Stomach (tissue), 9 donors: ENCODE results near the gene IQGAP3. TPM values are rescaled to one million over a fixed set of nuclear protein-coding genes. Genes with fewer than 3 reads are reported as not detected.
A peak's percentile ranks its signal among the peaks of the same experiment; 100 is the strongest.

Source experiments
- DNase-seq, 2 donors: peaks; one replicate each; pipeline versions ENCODE4 v3.0.0 to v3.0.0-alpha.2; 2013 to 2019
- H3K27ac ChIP-seq, 5 donors: fragments of 200-600 bp in 4 of 5; sonication (generic) in 4 of 5; one replicate each; pipeline ENCODE4 v1.5.1; 2013 to 2019; ENCODE audit warnings: mild to moderate bottlenecking in 1 of 5, moderate library complexity in 1 of 5
- H3K27me3 ChIP-seq, 3 donors: fragments of 200-600 bp; sonication (generic); one replicate each; pipeline ENCODE4 v1.5.1; 2017 to 2019; ENCODE audit warnings: mixed run types in 1 of 3
- H3K36me3 ChIP-seq, 4 donors: fragments of 200-600 bp; sonication (generic); 1 replicate in 3 of 4; 2 replicates in 1 of 4; pipeline ENCODE4 v1.5.1; 2016 to 2019
- H3K4me1 ChIP-seq, 4 donors: fragments of 200-600 bp; sonication (generic); one replicate each; pipeline ENCODE4 v1.5.1; 2016 to 2019
- H3K4me3 ChIP-seq, 4 donors: fragments of 200-600 bp; sonication (generic) in 3 of 4; one replicate each; pipeline ENCODE4 v1.5.1; 2016 to 2019; ENCODE audit warnings: mild to moderate bottlenecking in 1 of 4
- H3K9me3 ChIP-seq, 4 donors: fragments of 200-600 bp; sonication (generic); one replicate each; pipeline ENCODE4 v1.5.1; 2016 to 2019
- EP300 ChIP-seq: sonication (generic); formaldehyde crosslinking; IDR thresholded peaks from one replicate; pipeline ENCODE4 v1.6.1; 2017; ENCODE audit warnings: antibody characterized with exemption
- POLR2A ChIP-seq, 4 donors: fragments of 450-650 bp; IDR thresholded peaks; one replicate each; pipeline ENCODE4 v1.6.1; 2016; ENCODE audit warnings: antibody characterized with exemption in 4 of 4, control low read depth in 2 of 4, mild to moderate bottlenecking in 1 of 4, moderate library complexity in 1 of 4
- POLR2AphosphoS5 ChIP-seq, 3 donors: sonication (generic); formaldehyde crosslinking; IDR thresholded peaks; one replicate each; pipeline ENCODE4 v1.6.1; 2016; ENCODE audit warnings: antibody characterized with exemption in 3 of 3
- WGBS, 5 donors: extraction: QIAGEN DNeasy Blood & Tissue Kit in 3 of 5; methylation state at CpG; one replicate each; pipeline versions ENCODE4 v1.1.5 to v1.1.7; 2013 to 2018; 5-methylcytosine and 5-hydroxymethylcytosine counted together
- intact Hi-C: fragments of 100-400 bp; cut with DNase I; formaldehyde crosslinking; loops from one replicate; pipeline ENCODE4 v1.15.1; 2023; ENCODE audit warnings: low total_unique reads
- polyA plus RNA-seq, 3 donors: library from polyadenylated mRNA; stranded (reverse); fragments of 200-250 nt; gene quantifications; one replicate each; pipeline ENCODE4 v1.2.3, GENCODE V29; 2013
- total RNA-seq, 5 donors: library from RNA; depleted of rRNA; stranded (reverse); fragments of >200 nt; gene quantifications; one replicate each; pipeline versions ENCODE4 v1.1.0 to v1.2.3, GENCODE V29; 2014 to 2016
- TF ChIP-seq, protein P1 (sequence below), 7 experiments: fragments of 450-650 bp in 4 of 7; fragments of 200-600 bp in 3 of 7; sonication (generic) in 3 of 7; IDR thresholded peaks; one replicate each; pipeline ENCODE4 v1.5.1; 2016 to 2019; ENCODE audit warnings: antibody characterized with exemption in 7 of 7, control low read depth in 2 of 7, mild to moderate bottlenecking in 1 of 7
- donor health status: healthy with polysubstance abuse.
- donor health status: Bipolar disorder and iron deficiency.
- donor health status: healthy.

IQGAP3 gene
- total and polyA plus RNA-seq, 8 donors, result 1.2 to 22.2 (median 9.3) TPM

GRCh38 chr1:156602557-156602993 lies 30.2 kb upstream of the IQGAP3 start:
- TF ChIP-seq EP300, result no peak
- TF ChIP-seq POLR2A (IDR thresholded peaks at IDR 0.05), result no peak
- TF ChIP-seq, protein P1, sequence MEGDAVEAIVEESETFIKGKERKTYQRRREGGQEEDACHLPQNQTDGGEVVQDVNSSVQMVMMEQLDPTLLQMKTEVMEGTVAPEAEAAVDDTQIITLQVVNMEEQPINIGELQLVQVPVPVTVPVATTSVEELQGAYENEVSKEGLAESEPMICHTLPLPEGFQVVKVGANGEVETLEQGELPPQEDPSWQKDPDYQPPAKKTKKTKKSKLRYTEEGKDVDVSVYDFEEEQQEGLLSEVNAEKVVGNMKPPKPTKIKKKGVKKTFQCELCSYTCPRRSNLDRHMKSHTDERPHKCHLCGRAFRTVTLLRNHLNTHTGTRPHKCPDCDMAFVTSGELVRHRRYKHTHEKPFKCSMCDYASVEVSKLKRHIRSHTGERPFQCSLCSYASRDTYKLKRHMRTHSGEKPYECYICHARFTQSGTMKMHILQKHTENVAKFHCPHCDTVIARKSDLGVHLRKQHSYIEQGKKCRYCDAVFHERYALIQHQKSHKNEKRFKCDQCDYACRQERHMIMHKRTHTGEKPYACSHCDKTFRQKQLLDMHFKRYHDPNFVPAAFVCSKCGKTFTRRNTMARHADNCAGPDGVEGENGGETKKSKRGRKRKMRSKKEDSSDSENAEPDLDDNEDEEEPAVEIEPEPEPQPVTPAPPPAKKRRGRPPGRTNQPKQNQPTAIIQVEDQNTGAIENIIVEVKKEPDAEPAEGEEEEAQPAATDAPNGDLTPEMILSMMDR (IDR thresholded peaks at IDR 0.05), result no peak
- no peak for TF ChIP-seq POLR2AphosphoS5 (IDR thresholded peaks at IDR 0.05)
- DNase-seq, result peak in 1 of 2 donors; percentile 31
- Histone ChIP-seq H3K36me3 (peaks cover 8 to 17% (median 15%) of the 10 kb centered on the region in 4 donors), H3K27ac (no peak overlapping the region), H3K4me3 (no peak overlapping the region), H3K9me3 (no peaks in the 10 kb centered on the region), H3K27me3 (no peaks in the 10 kb centered on the region), H3K4me1 (peaks cover 13 to 28% (median 23%) of the 10 kb centered on the region in 4 donors)
- 31 to 40% (median 37%) methylated on average over 9 to 10 of the region's 10 CpGs for WGBS, 5 donors
- intact Hi-C loops, result loop anchor here (10.0 kb wide), 1 partner anchor 138 kb away; no protein-coding TSS in a partner anchor

DNA sequence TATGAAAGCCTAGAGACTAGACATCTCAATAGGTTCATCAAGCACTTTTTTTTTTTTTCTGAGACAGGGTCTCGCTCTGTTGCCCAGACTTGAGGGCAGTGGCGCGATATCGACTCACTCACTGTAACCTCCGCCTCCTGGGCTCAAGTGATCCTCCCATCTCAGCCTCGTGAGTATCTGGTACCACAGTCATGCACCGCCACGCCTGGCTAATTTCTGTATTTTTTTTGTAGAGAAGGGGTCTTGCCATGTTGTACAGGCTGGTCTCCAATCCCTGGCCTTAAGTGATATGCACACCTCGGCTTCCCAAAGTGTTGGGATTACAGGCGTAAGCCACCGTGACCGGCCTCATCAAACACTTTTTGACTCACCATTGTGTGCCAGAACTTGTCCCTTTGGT lies 29.5 kb upstream of the IQGAP3 start:
- DNase-seq, result no peak
- H3K27ac ChIP-seq, result peak overlapping the region in 4 of 5 donors; percentile 66 to 88 (median 80)
- TF ChIP-seq POLR2A (IDR thresholded peaks at IDR 0.05) (no peak), POLR2AphosphoS5 (IDR thresholded peaks at IDR 0.05) (no peak), EP300 (no peak)
- TF ChIP-seq, protein P1 (IDR thresholded peaks at IDR 0.05), result no peak

GRCh38 chr1:156601122-156601830 lies 28.9 kb upstream of the IQGAP3 start, which contains the start of gene GPATCH4:
Gene GPATCH4 (minus strand): TSS chr1:156601479.
- TF ChIP-seq, protein P1 (IDR thresholded peaks at IDR 0.05), result no peak
- TF ChIP-seq POLR2AphosphoS5 (IDR thresholded peaks at IDR 0.05), result peak; percentile 47 to 74 (median 49)
- 0 to 1% (median 0%) methylated on average over 23 to 35 of the region's 35 CpGs for WGBS, 5 donors
- H3K4me3 ChIP-seq, result peak within 1 kb of the TSS; percentile 69 to 91 (median 70)

More for the DNA sequence above, 29.5 kb upstream of the IQGAP3 start:
- Histone ChIP-seq H3K9me3 (no peaks in the 10 kb centered on the region), H3K36me3 (peaks cover 8 to 24% (median 22%) of the 10 kb centered on the region in 4 donors), H3K27me3 (no peaks in the 10 kb centered on the region), H3K4me3 (peak overlapping the region; percentile 69 to 91 (median 70)), H3K4me1 (peaks cover 13 to 28% (median 23%) of the 10 kb centered on the region in 4 donors)
- WGBS, 5 donors, result 59 to 74% (median 71%) methylated on average over 12 of the region's 12 CpGs
- intact Hi-C loops, result loop anchor here (10.0 kb wide), 1 partner anchor 137 kb away; no protein-coding TSS in a partner anchor

DNA sequence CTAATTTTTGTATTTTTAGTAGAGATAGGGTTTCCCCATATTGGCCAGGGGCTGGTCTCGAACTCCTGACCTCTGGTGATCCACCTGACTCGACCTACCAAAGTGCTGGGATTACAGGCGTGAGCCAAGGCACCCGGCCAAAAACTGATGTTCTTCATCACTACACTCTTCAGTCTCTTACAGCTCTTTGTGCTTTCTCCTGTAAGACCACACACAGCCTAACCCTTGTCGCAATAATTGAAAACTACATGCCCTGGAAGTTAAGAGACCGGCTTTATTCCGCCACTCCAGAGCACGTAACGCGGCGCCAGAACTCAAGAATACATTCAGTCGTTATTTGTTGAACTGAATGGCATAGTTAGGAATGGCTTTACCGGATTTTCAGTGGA lies 28.4 kb upstream of the IQGAP3 start:
- peaks cover 12 to 35% (median 33%) of the 10 kb centered on the region in 4 donors for H3K36me3 ChIP-seq
- no peaks in the 10 kb centered on the region for H3K9me3 ChIP-seq
- WGBS, 5 donors, result 2 to 3% (median 2%) methylated on average over 13 of the region's 13 CpGs
- peak overlapping the region; percentile 66 to 88 (median 76) for H3K27ac ChIP-seq
- peak overlapping the region; percentile 69 to 91 (median 70) for H3K4me3 ChIP-seq
- peaks cover 13 to 28% (median 23%) of the 10 kb centered on the region in 4 donors for H3K4me1 ChIP-seq
- no peak for DNase-seq
- no peaks in the 10 kb centered on the region for H3K27me3 ChIP-seq
- intact Hi-C loops, result loop anchor here (10.0 kb wide), 1 partner anchor 136 kb away; no protein-coding TSS in a partner anchor
- TF ChIP-seq POLR2AphosphoS5 (IDR thresholded peaks at IDR 0.05) (no peak), POLR2A (IDR thresholded peaks at IDR 0.05) (no peak), EP300 (no peak)
- TF ChIP-seq, protein P1 (IDR thresholded peaks at IDR 0.05), result no peak

More at GRCh38 chr1:156601122-156601830, 28.9 kb upstream of the IQGAP3 start, which contains the start of gene GPATCH4:
- intact Hi-C loops, result loop anchor here (10.0 kb wide), 1 partner anchor 136 kb away; no protein-coding TSS in a partner anchor
- no peaks in the 10 kb centered on the region for H3K9me3 ChIP-seq
- H3K4me1 ChIP-seq, result peaks cover 13 to 28% (median 23%) of the 10 kb centered on the region in 4 donors
- peaks cover 10 to 30% (median 28%) of the 10 kb centered on the region in 4 donors for H3K36me3 ChIP-seq
- DNase-seq, result peak; percentile 70 to 93
- H3K27ac ChIP-seq, result peak within 1 kb of the TSS; percentile 66 to 88 (median 76)
- no peaks in the 10 kb centered on the region for H3K27me3 ChIP-seq
